H1 (cell line): Measurements from ENCODE around the gene DRGX. TPM values are rescaled to one million over a fixed set of nuclear protein-coding genes. Genes with fewer than 3 reads are reported as not detected.

Source experiments
- FOSL1 ChIP-seq: IDR thresholded peaks from 2 replicates; pipeline ENCODE4 v1.6.1; 2011; ENCODE audit warnings: mild to moderate bottlenecking, low read depth, low read length, moderate library complexity; ENCODE audit not compliant: insufficient read depth
- HDAC2 ChIP-seq, 2 experiments: fragments of 300-600 bp in 1 of 2; sonication (generic) in 1 of 2; IDR thresholded peaks; 2 replicates each; pipeline ENCODE4 v1.6.1; 2011 to 2012; ENCODE audit warnings: low read depth in 2 of 2, low read length in 2 of 2, mild to moderate bottlenecking in 2 of 2, moderate library complexity in 2 of 2, borderline replicate concordance in 1 of 2, inconsistent platforms in 1 of 2
- JUND ChIP-seq: IDR thresholded peaks from 2 replicates; pipeline ENCODE4 v1.6.1; 2011; ENCODE audit warnings: mild to moderate bottlenecking, improper control_type of control experiment, low read length
- NRF1 ChIP-seq: IDR thresholded peaks from 2 replicates; pipeline ENCODE4 v1.6.1; 2011; ENCODE audit warnings: mild to moderate bottlenecking, low read depth, low read length, improper control_type of control experiment
- RXRA ChIP-seq: IDR thresholded peaks from 2 replicates; pipeline ENCODE4 v1.6.1; 2011; ENCODE audit warnings: low read depth, mild to moderate bottlenecking, low read length, moderate library complexity; ENCODE audit not compliant: insufficient read depth
- SAP30 ChIP-seq: fragments of 300-600 bp; sonication (generic); IDR thresholded peaks from 2 replicates; pipeline ENCODE4 v1.7.1; 2012; ENCODE audit warnings: low read length, moderate library complexity, mild to moderate bottlenecking, inconsistent platforms; ENCODE audit not compliant: insufficient read depth, insufficient replicate concordance
- SP1 ChIP-seq: IDR thresholded peaks from 2 replicates; pipeline ENCODE4 v1.6.1; 2011; ENCODE audit warnings: low read depth, low read length
- SRF ChIP-seq: IDR thresholded peaks from 2 replicates; pipeline ENCODE4 v1.6.1; 2011; ENCODE audit warnings: mild to moderate bottlenecking, low read depth, low read length, moderate library complexity
- polyA plus RNA-seq, 7 experiments: library from polyadenylated mRNA; depleted of rRNA in 3 of 7; stranded (reverse) in 5 of 7; unstranded in 2 of 7; fragments of >200 nt in 5 of 7; fragments of 200-250 nt in 2 of 7; gene quantifications; 1 replicate in 5 of 7; 2 replicates in 1 of 7; 4 replicates in 1 of 7; pipeline versions ENCODE4 v1.2.1 to v1.2.3, GENCODE V29; 2011 to 2013; ENCODE audit warnings: missing spikeins in 2 of 7, mixed read lengths in 2 of 7
- total RNA-seq: library from RNA; stranded (reverse); fragmentation: NEBNext Ultra II Directional; extraction: Animal tissue kit (Norgen Biotek cat#: 25700); gene quantifications from 2 replicates; pipeline ENCODE4 v1.2.1, GENCODE V29; 2021
- TF ChIP-seq, protein P1 (sequence below): fragments of 300-600 bp; sonication (generic); IDR thresholded peaks from 2 replicates; pipeline ENCODE4 v1.7.1; 2012; ENCODE audit warnings: low read length, moderate library complexity, mild to moderate bottlenecking, inconsistent platforms; ENCODE audit not compliant: insufficient replicate concordance

DRGX gene
- total and polyA plus RNA-seq, 2 of the 8 experiments (the other 6 are each of a cell fraction or from before 2014, with no cell fraction given), result not detected

DNA sequence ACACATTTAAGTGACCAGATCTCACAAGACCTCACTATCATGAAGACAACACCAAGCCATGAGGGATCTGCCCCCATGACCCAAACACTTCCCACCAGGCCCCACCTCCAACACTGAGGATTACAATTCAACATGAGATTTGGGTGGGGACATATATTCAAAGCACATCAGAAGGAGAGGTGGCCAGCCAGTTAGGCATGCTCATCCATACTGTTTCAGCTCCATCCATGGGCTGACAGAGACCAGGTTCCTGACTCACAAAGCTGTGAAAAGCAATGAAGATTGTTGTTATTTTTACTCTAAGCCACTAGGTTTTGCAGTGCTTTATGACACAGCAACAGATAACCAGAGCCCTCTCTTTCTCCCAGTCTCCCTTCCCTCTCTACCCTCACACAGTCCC, 60.9 kb downstream of the DRGX start (continued):
- TF ChIP-seq, protein P1, sequence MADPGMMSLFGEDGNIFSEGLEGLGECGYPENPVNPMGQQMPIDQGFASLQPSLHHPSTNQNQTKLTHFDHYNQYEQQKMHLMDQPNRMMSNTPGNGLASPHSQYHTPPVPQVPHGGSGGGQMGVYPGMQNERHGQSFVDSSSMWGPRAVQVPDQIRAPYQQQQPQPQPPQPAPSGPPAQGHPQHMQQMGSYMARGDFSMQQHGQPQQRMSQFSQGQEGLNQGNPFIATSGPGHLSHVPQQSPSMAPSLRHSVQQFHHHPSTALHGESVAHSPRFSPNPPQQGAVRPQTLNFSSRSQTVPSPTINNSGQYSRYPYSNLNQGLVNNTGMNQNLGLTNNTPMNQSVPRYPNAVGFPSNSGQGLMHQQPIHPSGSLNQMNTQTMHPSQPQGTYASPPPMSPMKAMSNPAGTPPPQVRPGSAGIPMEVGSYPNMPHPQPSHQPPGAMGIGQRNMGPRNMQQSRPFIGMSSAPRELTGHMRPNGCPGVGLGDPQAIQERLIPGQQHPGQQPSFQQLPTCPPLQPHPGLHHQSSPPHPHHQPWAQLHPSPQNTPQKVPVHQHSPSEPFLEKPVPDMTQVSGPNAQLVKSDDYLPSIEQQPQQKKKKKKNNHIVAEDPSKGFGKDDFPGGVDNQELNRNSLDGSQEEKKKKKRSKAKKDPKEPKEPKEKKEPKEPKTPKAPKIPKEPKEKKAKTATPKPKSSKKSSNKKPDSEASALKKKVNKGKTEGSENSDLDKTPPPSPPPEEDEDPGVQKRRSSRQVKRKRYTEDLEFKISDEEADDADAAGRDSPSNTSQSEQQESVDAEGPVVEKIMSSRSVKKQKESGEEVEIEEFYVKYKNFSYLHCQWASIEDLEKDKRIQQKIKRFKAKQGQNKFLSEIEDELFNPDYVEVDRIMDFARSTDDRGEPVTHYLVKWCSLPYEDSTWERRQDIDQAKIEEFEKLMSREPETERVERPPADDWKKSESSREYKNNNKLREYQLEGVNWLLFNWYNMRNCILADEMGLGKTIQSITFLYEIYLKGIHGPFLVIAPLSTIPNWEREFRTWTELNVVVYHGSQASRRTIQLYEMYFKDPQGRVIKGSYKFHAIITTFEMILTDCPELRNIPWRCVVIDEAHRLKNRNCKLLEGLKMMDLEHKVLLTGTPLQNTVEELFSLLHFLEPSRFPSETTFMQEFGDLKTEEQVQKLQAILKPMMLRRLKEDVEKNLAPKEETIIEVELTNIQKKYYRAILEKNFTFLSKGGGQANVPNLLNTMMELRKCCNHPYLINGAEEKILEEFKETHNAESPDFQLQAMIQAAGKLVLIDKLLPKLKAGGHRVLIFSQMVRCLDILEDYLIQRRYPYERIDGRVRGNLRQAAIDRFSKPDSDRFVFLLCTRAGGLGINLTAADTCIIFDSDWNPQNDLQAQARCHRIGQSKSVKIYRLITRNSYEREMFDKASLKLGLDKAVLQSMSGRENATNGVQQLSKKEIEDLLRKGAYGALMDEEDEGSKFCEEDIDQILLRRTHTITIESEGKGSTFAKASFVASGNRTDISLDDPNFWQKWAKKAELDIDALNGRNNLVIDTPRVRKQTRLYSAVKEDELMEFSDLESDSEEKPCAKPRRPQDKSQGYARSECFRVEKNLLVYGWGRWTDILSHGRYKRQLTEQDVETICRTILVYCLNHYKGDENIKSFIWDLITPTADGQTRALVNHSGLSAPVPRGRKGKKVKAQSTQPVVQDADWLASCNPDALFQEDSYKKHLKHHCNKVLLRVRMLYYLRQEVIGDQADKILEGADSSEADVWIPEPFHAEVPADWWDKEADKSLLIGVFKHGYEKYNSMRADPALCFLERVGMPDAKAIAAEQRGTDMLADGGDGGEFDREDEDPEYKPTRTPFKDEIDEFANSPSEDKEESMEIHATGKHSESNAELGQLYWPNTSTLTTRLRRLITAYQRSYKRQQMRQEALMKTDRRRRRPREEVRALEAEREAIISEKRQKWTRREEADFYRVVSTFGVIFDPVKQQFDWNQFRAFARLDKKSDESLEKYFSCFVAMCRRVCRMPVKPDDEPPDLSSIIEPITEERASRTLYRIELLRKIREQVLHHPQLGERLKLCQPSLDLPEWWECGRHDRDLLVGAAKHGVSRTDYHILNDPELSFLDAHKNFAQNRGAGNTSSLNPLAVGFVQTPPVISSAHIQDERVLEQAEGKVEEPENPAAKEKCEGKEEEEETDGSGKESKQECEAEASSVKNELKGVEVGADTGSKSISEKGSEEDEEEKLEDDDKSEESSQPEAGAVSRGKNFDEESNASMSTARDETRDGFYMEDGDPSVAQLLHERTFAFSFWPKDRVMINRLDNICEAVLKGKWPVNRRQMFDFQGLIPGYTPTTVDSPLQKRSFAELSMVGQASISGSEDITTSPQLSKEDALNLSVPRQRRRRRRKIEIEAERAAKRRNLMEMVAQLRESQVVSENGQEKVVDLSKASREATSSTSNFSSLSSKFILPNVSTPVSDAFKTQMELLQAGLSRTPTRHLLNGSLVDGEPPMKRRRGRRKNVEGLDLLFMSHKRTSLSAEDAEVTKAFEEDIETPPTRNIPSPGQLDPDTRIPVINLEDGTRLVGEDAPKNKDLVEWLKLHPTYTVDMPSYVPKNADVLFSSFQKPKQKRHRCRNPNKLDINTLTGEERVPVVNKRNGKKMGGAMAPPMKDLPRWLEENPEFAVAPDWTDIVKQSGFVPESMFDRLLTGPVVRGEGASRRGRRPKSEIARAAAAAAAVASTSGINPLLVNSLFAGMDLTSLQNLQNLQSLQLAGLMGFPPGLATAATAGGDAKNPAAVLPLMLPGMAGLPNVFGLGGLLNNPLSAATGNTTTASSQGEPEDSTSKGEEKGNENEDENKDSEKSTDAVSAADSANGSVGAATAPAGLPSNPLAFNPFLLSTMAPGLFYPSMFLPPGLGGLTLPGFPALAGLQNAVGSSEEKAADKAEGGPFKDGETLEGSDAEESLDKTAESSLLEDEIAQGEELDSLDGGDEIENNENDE, result no peak
- TF ChIP-seq JUND (no peak), RXRA (no peak), HDAC2 (IDR thresholded peaks at IDR 0.05; ENCODE audit: borderline replicate concordance in 1 of 2, low read depth in 2 of 2, low read length in 2 of 2) (no peak), SP1 (no peak), SRF (no peak), SAP30 (no peak), FOSL1 (no peak), NRF1 (no peak)
